GM21381 (cell line): Measurements from ENCODE around the gene COL1A1.

ENCODE experiments used
- ATAC-seq: cut with Tn5 transposase; IDR thresholded peaks from one replicate; pipeline ENCODE4 v1.9.1; 2021; ENCODE audit warnings: mild to moderate bottlenecking, moderate library complexity; ENCODE audit not compliant: unreplicated experiment

The COL1A1 gene

GRCh38 chr17:50200457-50201275 lies 765 bp downstream of the COL1A1 start:
- ATAC-seq, result no peak

DNA sequence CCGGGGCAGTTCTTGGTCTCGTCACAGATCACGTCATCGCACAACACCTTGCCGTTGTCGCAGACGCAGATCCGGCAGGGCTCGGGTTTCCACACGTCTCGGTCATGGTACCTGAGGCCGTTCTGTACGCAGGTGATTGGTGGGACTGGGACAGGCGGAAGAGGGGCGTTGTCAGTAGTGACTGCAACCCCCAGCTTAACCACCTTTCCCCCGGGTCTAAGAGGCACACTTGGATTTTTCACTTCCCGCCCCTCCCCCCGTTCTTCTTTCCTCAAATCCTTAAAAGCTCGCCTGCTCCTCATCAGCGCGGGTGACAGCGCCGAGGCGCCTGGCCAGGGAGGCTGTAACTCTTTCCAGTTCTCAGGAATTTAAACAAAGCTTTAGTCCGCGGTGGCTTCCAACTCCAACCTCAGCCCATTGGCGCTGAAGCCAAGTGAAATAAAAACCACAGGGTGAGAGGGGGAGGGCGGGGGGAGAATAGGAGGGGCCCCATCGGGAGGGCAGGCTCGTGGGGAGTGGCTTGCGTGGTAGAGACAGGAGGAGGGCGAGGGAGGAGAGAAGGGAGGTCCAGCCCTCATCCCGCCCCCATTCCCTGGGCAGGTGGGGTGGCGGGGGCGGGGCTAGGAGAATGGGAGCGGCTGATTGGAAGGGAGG lies 1.5 kb downstream of the COL1A1 start:
- no peak for ATAC-seq

DNA sequence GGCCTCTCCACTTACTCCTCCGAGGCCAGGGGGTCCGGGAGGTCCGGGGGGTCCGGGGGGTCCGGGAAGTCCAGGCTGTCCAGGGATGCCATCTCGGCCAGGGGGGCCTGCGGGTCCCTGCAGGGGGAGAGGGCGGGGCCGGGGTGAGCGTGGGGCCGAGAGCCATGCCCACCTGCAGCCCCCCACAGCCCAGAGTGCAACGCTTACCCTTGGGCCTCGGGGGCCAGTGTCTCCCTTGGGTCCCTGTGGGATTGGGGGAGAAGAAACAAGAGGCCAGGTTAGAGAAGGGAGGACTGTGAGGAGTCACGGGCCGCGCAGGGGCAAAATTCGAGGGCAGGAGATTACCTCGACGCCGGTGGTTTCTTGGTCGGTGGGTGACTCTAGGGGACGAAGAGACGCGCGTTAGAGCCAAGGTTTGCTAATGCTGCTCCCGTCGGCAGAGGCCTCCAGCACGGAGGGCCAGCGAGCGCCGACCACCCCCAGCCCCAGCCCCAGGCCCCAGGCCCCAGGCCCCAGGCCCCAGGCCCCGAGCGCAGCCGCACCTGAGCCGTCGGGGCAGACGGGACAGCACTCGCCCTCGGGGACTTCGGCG lies 2.1 kb downstream of the COL1A1 start:
- no peak for ATAC-seq

DNA sequence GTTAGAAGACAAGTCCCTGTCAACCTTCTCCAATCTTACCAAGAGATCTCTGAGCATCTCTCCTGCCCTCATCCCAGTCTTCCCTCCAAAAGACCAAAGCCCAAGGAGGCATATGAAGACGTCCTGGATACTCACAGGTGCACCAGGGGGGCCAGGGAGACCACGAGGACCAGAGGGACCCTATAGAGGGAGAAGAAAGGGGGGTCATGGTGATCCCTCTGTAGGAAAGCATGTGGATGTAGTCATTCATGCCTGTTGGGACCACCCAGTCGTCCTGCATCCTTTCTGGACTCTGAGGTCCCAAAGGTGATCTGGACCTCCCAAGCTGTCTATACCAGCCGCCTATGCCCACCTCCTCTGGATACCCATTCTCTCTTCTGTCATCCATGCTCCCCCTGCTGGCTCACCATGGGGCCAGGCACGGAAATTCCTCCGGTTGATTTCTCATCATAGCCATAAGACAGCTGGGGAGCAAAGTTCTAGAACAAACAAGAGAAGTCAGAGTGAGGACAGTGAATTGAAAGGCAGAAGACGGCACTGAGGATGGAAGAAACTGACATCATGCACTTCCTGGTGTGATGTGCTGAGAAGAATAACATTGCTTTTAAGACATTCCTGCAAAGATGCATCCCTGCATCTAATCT lies 3.3 kb downstream of the COL1A1 start:
- no peak for ATAC-seq

DNA sequence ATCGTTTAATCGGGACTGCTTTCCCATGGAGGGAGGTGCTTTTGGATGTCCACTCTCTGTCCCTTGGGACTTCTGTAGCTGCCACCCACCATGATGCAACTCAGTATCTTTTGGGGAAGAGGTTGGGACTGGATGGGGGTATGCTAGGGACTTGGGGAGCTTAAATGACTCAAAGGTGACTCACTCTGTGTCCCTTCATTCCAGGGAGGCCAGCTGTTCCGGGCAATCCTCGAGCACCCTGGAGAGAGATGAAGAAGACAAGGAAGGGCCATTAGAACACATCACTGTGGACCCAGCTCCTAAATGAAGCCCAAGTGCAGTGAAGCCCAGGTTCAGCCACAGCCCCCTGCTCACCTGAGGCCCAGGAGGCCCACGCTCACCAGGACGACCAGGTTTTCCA lies 4.6 kb downstream of the COL1A1 start:
- ATAC-seq, result no peak

GRCh38 chr17:50196036-50196435 lies 5.4 kb downstream of the COL1A1 start:
- no peak for ATAC-seq

- ATAC-seq, result no peak
Observed at GRCh38 chr17:50194934-50195865, 6.2 kb downstream of the COL1A1 start.

DNA sequence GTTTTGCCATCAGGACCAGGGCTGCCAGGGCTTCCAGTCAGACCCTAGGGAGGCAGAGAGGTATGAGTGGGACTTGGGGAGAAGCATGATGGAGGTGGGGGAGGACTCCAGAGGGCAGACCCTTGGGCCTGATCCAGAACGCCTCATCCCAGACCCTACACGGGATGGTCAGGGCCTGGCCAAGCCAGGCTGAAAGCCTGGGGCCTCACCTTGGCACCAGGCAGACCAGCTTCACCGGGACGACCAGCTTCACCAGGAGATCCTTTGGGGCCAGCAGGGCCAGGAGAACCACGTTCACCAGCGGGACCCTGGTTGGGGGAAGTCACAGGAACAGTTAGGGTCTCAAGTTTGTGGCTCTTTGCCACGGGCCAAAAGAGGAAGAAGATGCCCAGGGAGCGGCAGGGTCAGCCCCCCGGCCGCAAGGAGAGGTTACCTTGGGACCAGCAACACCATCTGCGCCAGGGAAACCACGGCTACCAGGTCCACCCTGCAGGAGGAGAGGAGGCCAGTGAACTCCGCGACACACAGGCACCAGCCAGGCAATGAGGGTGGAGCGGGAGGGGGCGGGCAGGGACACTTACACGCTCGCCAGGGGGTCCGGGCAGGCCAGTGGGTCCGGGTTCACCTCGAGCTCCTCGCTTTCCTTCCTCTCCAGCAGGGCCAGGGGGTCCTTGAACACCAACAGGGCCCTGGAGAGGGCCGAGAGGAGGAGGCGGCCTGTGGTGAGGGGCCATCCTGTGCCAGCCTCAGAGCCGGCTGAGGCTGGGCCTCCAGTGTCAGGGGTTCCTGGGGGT lies 7.1 kb downstream of the COL1A1 start:
- no peak for ATAC-seq

DNA sequence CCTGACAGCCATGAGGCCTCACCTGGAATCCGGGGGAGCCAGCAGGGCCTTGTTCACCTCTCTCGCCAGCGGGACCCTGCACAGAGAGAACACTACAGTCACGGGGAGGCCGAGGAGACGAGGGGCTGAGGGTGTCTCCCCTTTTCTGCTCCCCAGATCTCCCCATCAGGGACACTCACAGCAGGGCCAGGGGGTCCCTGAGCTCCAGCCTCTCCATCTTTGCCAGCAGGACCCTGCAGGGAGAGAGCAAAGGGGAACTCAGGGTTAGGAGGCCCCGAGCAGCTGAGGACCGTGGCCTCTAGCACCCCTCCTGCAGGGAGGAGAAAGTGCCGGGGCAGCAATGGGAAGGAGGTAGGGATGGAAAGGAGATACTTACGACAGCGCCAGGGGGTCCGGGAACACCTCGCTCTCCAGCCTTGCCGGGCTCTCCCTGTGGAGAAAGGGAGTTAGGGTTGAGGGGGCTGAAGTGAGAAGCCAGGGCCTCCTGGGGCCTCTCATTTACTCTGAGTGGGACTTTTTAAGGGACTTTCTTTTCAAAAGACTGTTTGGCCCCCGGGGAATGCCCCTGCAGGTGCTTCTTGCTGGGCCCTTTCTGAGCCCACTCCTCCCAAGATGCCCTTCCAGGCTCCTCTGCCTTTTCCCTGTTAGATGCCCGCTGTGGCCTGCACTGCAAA lies 8.7 kb downstream of the COL1A1 start:
- no peak for ATAC-seq

DNA sequence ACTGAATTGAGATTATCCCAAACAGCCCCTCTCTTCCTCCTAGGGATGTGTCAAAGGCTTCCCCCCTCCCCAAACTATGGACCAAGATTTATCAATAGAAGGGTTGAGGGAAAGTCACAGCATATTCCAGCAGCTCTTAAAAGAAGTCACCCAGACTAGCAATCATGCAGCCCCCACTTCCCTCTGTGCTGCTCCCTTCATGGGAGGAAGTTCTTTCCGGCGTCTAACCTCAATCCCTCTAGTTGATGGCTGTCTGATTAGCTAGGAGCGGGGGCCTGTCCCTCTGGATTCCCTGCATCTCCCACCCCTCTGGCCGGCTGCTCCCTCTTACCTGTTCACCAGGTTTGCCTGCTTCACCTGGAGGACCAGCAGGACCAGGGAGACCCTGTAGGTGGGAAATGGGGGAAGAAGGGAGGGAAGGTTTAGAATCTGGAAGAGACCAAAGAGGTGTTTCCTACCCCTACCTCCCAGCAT lies 9.2 kb downstream of the COL1A1 start:
- no peak for ATAC-seq

DNA sequence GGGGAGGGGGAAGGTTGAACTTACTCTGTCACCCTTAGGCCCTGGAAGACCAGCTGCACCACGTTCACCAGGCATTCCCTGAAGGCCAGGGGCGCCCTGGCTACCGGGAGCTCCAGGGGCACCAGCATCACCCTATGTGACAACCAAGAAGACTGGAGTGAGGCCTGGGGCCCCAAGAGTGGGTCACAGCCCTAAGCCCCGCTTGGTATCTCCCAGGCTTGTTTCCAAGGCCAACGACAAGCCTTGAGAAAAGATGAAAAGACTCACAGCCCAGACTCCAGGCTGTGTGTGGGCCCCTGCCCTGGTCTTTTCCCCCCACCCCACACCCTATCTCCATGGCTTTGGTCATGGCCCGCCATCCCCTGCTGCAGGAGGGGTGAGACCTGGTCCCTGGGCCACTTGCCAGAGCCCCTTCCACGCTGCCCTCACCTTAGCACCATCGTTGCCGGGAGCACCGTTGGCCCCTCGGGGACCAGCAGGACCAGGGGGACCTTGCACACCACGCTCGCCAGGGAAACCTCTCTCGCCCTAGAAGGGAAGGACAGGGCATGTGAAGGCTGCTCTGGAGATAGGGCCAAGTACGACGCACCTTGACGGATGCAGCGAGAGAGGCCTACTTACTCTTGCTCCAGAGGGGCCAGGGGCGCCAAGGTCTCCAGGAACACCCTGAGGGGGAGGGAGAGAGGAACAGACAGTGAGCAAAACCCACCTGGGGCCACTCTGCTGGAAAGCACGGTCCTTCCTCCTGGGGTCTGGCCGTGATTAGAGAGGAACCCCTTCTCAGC lies 9.9 kb downstream of the COL1A1 start:
- no peak for ATAC-seq

- no peak for ATAC-seq
Observed at GRCh38 chr17:50190603-50191358, 10.7 kb downstream of the COL1A1 start.

GRCh38 chr17:50190293-50190602 lies 11.2 kb downstream of the COL1A1 start:
- ATAC-seq, result no peak

DNA sequence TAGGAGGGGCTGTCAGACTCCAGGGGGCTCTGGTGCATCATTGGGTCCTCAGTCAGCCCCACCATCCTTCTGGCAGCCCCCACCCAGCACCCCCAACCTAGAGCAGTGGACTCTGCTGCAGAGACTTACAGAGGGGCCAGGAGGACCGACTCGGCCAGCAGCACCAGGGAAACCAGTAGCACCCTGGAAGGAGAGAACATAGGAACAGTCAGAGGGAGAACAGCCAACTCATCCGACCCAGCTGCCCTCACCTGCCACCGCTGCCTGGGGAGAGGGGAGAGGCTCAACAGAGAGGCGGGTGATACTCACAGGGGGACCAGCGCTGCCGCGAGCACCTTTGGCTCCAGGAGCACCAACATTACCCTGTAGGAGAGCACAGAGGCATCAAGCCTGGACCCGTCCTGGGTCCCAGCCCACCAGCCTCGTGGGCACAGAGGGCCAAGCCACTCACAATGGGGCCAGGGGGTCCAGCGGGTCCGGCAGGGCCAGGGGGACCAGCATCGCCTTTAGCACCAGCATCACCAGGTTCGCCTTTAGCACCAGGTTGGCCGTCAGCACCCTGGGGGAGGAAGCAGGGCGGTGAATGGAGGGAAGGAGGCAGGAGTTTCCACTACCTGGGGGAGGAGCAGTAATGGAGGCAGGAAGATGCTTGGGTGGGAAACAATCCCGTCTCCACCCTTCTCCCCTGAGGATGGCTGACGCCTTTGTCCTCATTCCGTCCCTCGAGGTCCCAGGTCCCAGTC lies 11.7 kb downstream of the COL1A1 start:
- no peak for ATAC-seq

GRCh38 chr17:50188921-50189549 lies 12.4 kb downstream of the COL1A1 start:
- no peak for ATAC-seq

DNA sequence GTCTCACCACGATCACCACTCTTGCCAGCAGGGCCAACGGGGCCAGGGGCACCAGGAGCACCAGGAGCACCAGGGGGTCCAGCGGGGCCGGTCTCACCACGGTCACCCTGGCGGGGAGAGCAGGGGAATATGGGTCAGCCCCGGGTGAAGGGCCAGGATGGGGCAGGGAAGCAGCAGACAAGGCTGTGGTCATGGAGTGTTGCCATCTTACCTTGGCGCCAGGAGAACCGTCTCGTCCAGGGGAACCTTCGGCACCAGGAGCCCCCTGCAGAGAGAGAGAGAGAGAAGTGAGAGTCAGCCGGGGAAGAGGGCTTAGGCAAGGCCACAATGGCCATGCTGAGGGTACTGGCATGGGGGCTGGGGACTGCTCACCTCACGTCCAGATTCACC lies 12.9 kb downstream of the COL1A1 start:
- no peak for ATAC-seq
